Omental fat pad (tissue), 4 donors: Measurements from ENCODE around the gene OLIG1. TPM values are rescaled to one million over a fixed set of nuclear protein-coding genes. Genes with fewer than 3 reads are reported as not detected.

Source experiments
- ATAC-seq: fragments of 150-250 bp; one replicate; pipeline ENCODE4 v1.9.1; 2016; ENCODE audit warnings: mild to moderate bottlenecking, moderate library complexity; ENCODE audit not compliant: low FRiP score
- DNase-seq: peaks from one replicate; pipeline ENCODE4 v3.0.0-alpha.2; 2019; ENCODE audit warnings: low spot score
- total RNA-seq, 4 donors: library from RNA; depleted of rRNA; stranded (reverse); fragments of >200 nt; gene quantifications; one replicate each; pipeline ENCODE4 v1.1.0, GENCODE V29; 2016
- TF ChIP-seq, protein P1 (sequence below), 3 donors: fragments of 450-650 bp; IDR thresholded peaks; one replicate each; pipeline ENCODE4 v1.5.1; 2016 to 2017; ENCODE audit warnings: antibody characterized with exemption in 3 of 3, mild to moderate bottlenecking in 3 of 3, moderate library complexity in 2 of 3

OLIG1 gene
- total RNA-seq, 4 donors from 2014 or later = not detected

DNA sequence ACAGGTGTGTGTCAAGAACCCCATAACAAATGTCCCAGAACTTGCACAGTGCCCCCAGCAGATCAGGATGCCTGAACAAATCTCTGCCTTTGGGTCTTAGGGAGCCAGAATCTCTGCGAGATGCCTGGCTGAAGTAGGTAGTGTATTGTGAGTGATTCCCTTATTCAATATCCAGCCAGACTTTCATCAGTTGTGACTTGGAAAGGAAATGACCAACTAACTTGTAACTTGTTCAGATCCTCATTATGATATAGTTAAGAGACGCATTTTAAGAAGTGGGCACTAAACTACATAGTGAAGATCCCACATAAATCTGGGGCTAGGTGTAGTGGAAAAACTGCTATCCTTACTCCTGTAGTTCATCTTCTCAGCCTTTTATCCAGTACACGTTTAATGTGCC is 32.4 kb upstream of the OLIG1 start:
- TF ChIP-seq, protein P1, sequence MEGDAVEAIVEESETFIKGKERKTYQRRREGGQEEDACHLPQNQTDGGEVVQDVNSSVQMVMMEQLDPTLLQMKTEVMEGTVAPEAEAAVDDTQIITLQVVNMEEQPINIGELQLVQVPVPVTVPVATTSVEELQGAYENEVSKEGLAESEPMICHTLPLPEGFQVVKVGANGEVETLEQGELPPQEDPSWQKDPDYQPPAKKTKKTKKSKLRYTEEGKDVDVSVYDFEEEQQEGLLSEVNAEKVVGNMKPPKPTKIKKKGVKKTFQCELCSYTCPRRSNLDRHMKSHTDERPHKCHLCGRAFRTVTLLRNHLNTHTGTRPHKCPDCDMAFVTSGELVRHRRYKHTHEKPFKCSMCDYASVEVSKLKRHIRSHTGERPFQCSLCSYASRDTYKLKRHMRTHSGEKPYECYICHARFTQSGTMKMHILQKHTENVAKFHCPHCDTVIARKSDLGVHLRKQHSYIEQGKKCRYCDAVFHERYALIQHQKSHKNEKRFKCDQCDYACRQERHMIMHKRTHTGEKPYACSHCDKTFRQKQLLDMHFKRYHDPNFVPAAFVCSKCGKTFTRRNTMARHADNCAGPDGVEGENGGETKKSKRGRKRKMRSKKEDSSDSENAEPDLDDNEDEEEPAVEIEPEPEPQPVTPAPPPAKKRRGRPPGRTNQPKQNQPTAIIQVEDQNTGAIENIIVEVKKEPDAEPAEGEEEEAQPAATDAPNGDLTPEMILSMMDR (IDR thresholded peaks at IDR 0.05) = no peak
- no peak for ATAC-seq

DNA sequence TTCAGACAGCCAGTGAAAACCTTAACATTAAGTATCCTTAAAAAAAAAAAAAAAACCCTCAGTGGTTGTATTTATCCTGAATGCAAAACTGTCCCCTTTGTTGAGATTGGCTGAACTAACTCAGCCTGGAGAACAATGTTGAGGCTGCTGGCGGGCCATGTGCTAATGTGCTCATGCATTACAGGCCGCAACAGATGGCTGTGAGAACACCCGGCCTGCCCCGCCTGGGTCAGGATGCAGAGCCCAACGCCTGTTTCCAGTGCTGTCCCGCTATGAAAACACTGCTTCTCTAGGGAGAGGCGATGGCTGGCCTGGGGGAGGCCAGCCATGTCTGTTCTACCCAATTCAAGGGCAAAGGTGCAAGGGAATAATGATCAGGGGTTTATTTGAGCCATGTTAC is 30.4 kb upstream of the OLIG1 start:
- ATAC-seq (no peak), DNase-seq (no peak)
- TF ChIP-seq, protein P1 (IDR thresholded peaks at IDR 0.05) = no peak

More for the DNA sequence above, 32.4 kb upstream of the OLIG1 start:
- DNase-seq = no peak

DNA sequence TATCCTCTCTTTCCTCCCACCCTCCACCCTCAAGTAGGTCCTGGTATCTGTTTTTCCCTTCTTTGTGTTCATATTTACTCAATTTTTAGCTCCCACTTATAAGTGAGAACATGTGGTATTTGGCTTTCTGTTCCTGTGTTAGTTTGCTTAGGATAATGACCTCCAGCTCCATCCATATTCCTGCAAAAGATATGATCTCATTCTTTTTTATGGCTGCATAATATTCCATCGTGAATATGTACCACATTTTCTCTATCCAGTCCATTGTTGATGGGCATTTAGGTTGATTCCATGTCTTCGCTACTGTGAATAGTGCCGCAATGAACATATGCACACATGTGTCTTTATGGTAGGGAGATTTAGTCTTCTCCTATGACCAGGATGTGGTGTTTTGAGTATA is 29.7 kb upstream of the OLIG1 start:
- ATAC-seq (no peak), DNase-seq (no peak)
- TF ChIP-seq, protein P1 (IDR thresholded peaks at IDR 0.05) = no peak

DNA sequence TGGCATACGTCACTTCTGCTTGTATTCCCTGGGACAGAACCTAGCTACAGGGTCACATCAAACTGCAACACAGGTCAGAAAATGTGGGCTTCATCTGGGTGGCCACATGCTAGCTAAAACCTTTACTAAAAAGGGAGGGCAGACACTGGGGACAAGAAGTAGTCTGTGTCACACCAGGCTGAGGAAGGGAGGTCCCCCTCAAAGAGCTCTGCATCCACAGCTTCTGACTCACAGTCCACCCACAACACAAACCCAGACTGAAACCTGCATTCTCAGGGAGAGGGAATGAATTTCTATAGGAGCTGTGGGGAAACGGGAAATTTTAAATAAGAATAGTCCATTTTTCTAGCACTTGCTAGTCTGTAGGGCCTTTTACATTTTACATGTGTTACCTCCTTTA is 28.0 kb upstream of the OLIG1 start:
- no peak for ATAC-seq
- no peak for DNase-seq
- TF ChIP-seq, protein P1 (IDR thresholded peaks at IDR 0.05) = no peak

DNA sequence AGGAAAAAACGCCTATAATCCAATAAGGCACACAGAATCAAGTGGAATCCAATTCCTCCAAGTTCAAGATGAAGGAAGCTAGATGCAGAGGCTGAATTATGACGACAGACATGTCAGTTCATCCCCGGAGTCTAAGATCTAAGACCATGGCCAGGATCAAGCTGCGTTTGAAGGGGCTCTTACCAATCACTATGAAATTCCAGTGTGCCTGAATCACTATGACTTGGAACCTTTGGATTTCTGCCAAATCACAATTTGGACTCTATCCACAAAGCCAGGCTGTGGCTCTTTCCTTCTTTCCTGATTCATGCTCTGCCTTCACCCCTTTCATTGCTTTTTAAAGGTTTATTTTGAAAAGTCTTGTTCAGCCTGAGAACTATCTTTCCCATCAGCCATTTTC is 27.1 kb upstream of the OLIG1 start:
- DNase-seq (no peak), ATAC-seq (peak; percentile 12)
- TF ChIP-seq, protein P1 (IDR thresholded peaks at IDR 0.05) = no peak

DNA sequence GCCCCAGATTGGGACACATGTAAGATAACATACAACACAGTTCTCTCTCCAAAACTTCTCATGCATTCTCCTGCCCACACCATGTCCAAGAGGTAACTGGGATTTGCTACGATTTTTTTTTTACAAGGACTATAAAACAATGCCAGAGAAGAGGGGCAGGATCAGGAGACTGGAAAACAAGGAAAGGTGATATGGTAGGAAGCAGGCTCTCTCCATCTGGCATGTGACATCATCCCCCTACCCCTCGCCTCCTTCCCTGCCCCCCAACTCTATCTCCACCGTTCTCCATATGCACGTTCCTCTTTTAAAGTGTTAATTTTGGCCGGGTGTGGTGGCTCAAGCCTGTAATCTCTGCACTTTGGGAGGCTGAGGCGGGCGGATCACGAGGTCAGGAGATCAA is 23.5 kb upstream of the OLIG1 start:
- TF ChIP-seq, protein P1 (IDR thresholded peaks at IDR 0.05) = no peak

DNA sequence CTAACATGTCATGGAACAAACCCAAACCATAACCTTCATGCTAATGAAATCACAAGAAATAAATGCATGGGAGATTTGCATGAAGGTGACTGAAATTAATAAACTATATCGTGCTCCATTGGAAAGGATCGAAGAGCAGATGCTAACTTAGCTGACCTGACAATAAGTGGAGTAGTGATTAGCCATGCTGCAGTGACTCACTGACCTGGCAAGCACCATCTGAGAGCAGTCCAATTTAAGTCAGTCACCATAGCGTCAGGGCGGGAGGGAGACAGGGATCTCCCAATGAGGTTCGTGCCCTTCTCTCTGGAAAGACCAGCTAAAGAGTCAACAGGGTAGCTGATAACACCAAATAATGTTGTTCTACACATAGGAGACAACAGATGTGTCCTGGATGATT is 22.7 kb upstream of the OLIG1 start:
- DNase-seq (no peak), ATAC-seq (peak; percentile 69)
- TF ChIP-seq, protein P1 (IDR thresholded peaks at IDR 0.05) = no peak

More for the DNA sequence above, 23.5 kb upstream of the OLIG1 start:
- ATAC-seq = no peak
- no peak for DNase-seq
